GM06990 (cell line): ENCODE data around the gene IFT57.
"Not testable (repeated sequence)": the region's sequence is repeated elsewhere in the genome, so short reads cannot be mapped to it uniquely, and the experiment has no call there.

Source experiments
- DNase-seq: peaks from one replicate; pipeline ENCODE4 v3.0.0-alpha.2; 2011; ENCODE audit not compliant: insufficient read length; ENCODE audit errors: extremely low read depth
- H3K27me3 ChIP-seq: replicated peaks from 2 replicates; pipeline ENCODE4 v1.6.0; 2011; ENCODE audit warnings: low read length; ENCODE audit not compliant: control insufficient read depth, insufficient read depth
- H3K36me3 ChIP-seq: 2 replicates; pipeline ENCODE4 v1.5.1; 2011; ENCODE audit warnings: low read length; ENCODE audit not compliant: control insufficient read depth, insufficient read depth
- H3K4me3 ChIP-seq: replicated peaks from 2 replicates; pipeline ENCODE4 v1.5.1; 2011; ENCODE audit warnings: low read depth, mild to moderate bottlenecking, control low read depth, low read length
- CTCF ChIP-seq: IDR thresholded peaks from 2 replicates; pipeline ENCODE4 v1.5.1; 2011; ENCODE audit warnings: low read length, control low read depth, mild to moderate bottlenecking, inconsistent platforms; ENCODE audit not compliant: insufficient read depth, poor library complexity, severe bottlenecking

Gene IFT57

GRCh38 chr3:108159105-108159504 is 63.1 kb downstream of the IFT57 start:
- H3K4me3 ChIP-seq = no peak overlapping the region
- no peak for DNase-seq
- H3K36me3 ChIP-seq = no peaks in the 10 kb centered on the region
- no peaks in the 10 kb centered on the region for H3K27me3 ChIP-seq
- no peak for TF ChIP-seq CTCF

- no peak overlapping the region for H3K4me3 ChIP-seq
- H3K27me3 ChIP-seq = no peaks in the 10 kb centered on the region
- TF ChIP-seq CTCF = no peak
- DNase-seq = no peak
- no peaks in the 10 kb centered on the region for H3K36me3 ChIP-seq
Observed at GRCh38 chr3:108158251-108158650, 64.0 kb downstream of the IFT57 start.

GRCh38 chr3:108157273-108157672 is 65.0 kb downstream of the IFT57 start:
- TF ChIP-seq CTCF = no peak
- Histone ChIP-seq H3K36me3 (no peaks in the 10 kb centered on the region), H3K4me3 (no peak overlapping the region), H3K27me3 (no peaks in the 10 kb centered on the region)
- no peak for DNase-seq

- no peaks in the 10 kb centered on the region for H3K27me3 ChIP-seq
- DNase-seq = no peak
- TF ChIP-seq CTCF = no peak
- H3K4me3 ChIP-seq = no peak overlapping the region
- no peaks in the 10 kb centered on the region for H3K36me3 ChIP-seq
Observed at GRCh38 chr3:108156312-108156853, 65.8 kb downstream of the IFT57 start.

- DNase-seq, H3K27me3 ChIP-seq, H3K4me3 ChIP-seq, H3K36me3 ChIP-seq: not testable (repeated sequence)
Observed at GRCh38 chr3:108155642-108156041, 66.6 kb downstream of the IFT57 start.

GRCh38 chr3:108153451-108153981 is 68.7 kb downstream of the IFT57 start:
- DNase-seq = no peak
- Histone ChIP-seq H3K36me3 (no peaks in the 10 kb centered on the region), H3K27me3 (no peaks in the 10 kb centered on the region), H3K4me3 (no peak overlapping the region)
- TF ChIP-seq CTCF = peak; percentile 70
